IMR-90 (cell line): Measurements from ENCODE around the gene DGKB. TPM values are rescaled to one million over a fixed set of nuclear protein-coding genes. Genes with fewer than 3 reads are reported as not detected.

Experiments used
- ATAC-seq: fragments of 200-7000 bp; cut with Tn5 transposase; 2 replicates; pipeline ENCODE4 v1.9.1; 2020; ENCODE audit warnings: low read depth, mild to moderate bottlenecking, moderate library complexity
- BruUV-seq: library from RNA; stranded (reverse); fragments of 400-500 nt; replicated peaks from 2 replicates; lab custom pipeline; 2021; lab: Mats Ljungman, UMichigan
- CTCF ChIA-PET: fragments of 300-600 bp; formaldehyde crosslinking; extraction: SDS; loops from one replicate; lab custom pipeline; 2021; ENCODE audit warnings: antibody characterized with exemption; lab: Yijun Ruan, JAX
- POLR2A ChIA-PET: fragments of 300-600 bp; sonication (Branson Sonifier 250); formaldehyde crosslinking; loops from one replicate; lab custom pipeline; 2022; ENCODE audit warnings: antibody characterized with exemption; ENCODE audit not compliant: unreplicated experiment; lab: Charles Lee
- DNase-seq: peaks from one replicate; pipeline ENCODE4 v3.0.0; 2013
- H2AFZ ChIP-seq: replicated peaks from 2 replicates; pipeline ENCODE3; 2013; ENCODE audit warnings: low read length, mild to moderate bottlenecking; ENCODE audit not compliant: poor library complexity
- H2AK5ac ChIP-seq: 2 replicates; pipeline ENCODE4 v1.6.1; 2013; ENCODE audit warnings: low read depth, low read length, inconsistent platforms
- H2AK9ac ChIP-seq: replicated peaks from 2 replicates; pipeline ENCODE3; 2013; ENCODE audit warnings: mild to moderate bottlenecking, low read depth, low read length, moderate library complexity; ENCODE audit not compliant: poor library complexity
- H2BK120ac ChIP-seq: 2 replicates; pipeline ENCODE4 v1.6.1; 2013; ENCODE audit warnings: low read depth, low read length, inconsistent platforms
- H2BK15ac ChIP-seq: 3 replicates; pipeline ENCODE4 v1.6.1; 2013; ENCODE audit warnings: low read depth, low read length, inconsistent platforms
- H2BK20ac ChIP-seq: 2 replicates; pipeline ENCODE4 v1.6.1; 2013; ENCODE audit warnings: low read depth, mild to moderate bottlenecking, inconsistent platforms, low read length, moderate library complexity
- H2BK5ac ChIP-seq: 2 replicates; pipeline ENCODE4 v1.6.1; 2013; ENCODE audit warnings: mild to moderate bottlenecking, low read depth, low read length, inconsistent platforms; ENCODE audit not compliant: poor library complexity, severe bottlenecking
- H3K14ac ChIP-seq: replicated peaks from 2 replicates; pipeline ENCODE4 v1.6.1; 2013; ENCODE audit warnings: low read depth, low read length, inconsistent platforms
- H3K18ac ChIP-seq: 2 replicates; pipeline ENCODE4 v1.6.1; 2013; ENCODE audit warnings: low read depth, low read length, control low read depth
- H3K23ac ChIP-seq: 2 replicates; pipeline ENCODE4 v1.6.1; 2013; ENCODE audit warnings: low read depth, low read length, inconsistent platforms
- H3K27ac ChIP-seq: 2 replicates; pipeline ENCODE4 v1.5.1; 2013; ENCODE audit warnings: mild to moderate bottlenecking, control low read depth, low read length; ENCODE audit not compliant: insufficient read depth
- H3K27me3 ChIP-seq: 2 replicates; pipeline ENCODE4 v1.6.1; 2013; ENCODE audit warnings: low read length; ENCODE audit not compliant: control insufficient read depth, insufficient read depth
- H3K36me3 ChIP-seq: 2 replicates; pipeline ENCODE4 v1.6.1; 2013; ENCODE audit warnings: low read length, mixed read lengths; ENCODE audit not compliant: control insufficient read depth, insufficient read depth
- H3K4ac ChIP-seq: 2 replicates; pipeline ENCODE4 v1.6.1; 2013; ENCODE audit warnings: low read depth, low read length, inconsistent platforms
- H3K4me1 ChIP-seq: 2 replicates; pipeline ENCODE4 v1.6.1; 2013; ENCODE audit warnings: low read length, mixed read lengths; ENCODE audit not compliant: control insufficient read depth, insufficient read depth
- H3K4me2 ChIP-seq: 2 replicates; pipeline ENCODE4 v1.6.1; 2013; ENCODE audit warnings: low read depth, mild to moderate bottlenecking, control low read depth, low read length, moderate library complexity
- H3K4me3 ChIP-seq: 2 replicates; pipeline ENCODE4 v1.5.1; 2013; ENCODE audit warnings: low read depth, mild to moderate bottlenecking, control low read depth, low read length, moderate library complexity; ENCODE audit not compliant: insufficient read depth
- H3K56ac ChIP-seq: 2 replicates; pipeline ENCODE4 v1.6.1; 2013; ENCODE audit warnings: low read length, inconsistent platforms; ENCODE audit not compliant: insufficient read depth; ENCODE audit errors: extremely low read depth
- H3K79me1 ChIP-seq, 2 experiments: 2 replicates each; pipeline ENCODE4 v1.6.1; 2013; ENCODE audit warnings: low read length in 2 of 2, inconsistent platforms in 1 of 2, low read depth in 1 of 2
- H3K9ac ChIP-seq: 2 replicates; pipeline ENCODE4 v1.6.1; 2013; ENCODE audit warnings: low read depth, low read length, control low read depth
- H3K9me1 ChIP-seq: 2 replicates; pipeline ENCODE4 v1.6.1; 2013; ENCODE audit warnings: low read length, inconsistent platforms; ENCODE audit not compliant: insufficient read depth
- H3K9me3 ChIP-seq: 2 replicates; pipeline ENCODE4 v1.6.1; 2013; ENCODE audit warnings: low read length; ENCODE audit not compliant: control insufficient read depth, insufficient read depth
- H4K20me1 ChIP-seq: 2 replicates; pipeline ENCODE4 v1.6.1; 2013; ENCODE audit warnings: low read length, inconsistent platforms; ENCODE audit not compliant: insufficient read depth
- H4K5ac ChIP-seq: 2 replicates; pipeline ENCODE4 v1.6.1; 2013; ENCODE audit warnings: mild to moderate bottlenecking, low read depth, low read length, control low read depth
- H4K8ac ChIP-seq, 2 experiments: 2 replicates each; pipeline ENCODE4 v1.6.1; 2013; ENCODE audit warnings: low read depth in 2 of 2, low read length in 2 of 2, control low read depth in 1 of 2, inconsistent platforms in 1 of 2
- H4K91ac ChIP-seq: 2 replicates; pipeline ENCODE4 v1.6.1; 2013; ENCODE audit warnings: low read depth, low read length, inconsistent platforms; ENCODE audit not compliant: insufficient read depth
- BHLHE40 ChIP-seq: fragments of 150-350 bp; IDR thresholded peaks from 2 replicates; pipeline ENCODE4 v1.6.1; 2016; ENCODE audit warnings: mild to moderate bottlenecking, low read depth, low read length
- CEBPB ChIP-seq: IDR thresholded peaks from 2 replicates; pipeline ENCODE4 v1.6.1; 2012; ENCODE audit warnings: low read depth, low read length, improper control_type of control experiment
- CTCF ChIP-seq: conservative IDR thresholded peaks from 2 replicates; pipeline ENCODE4 v1.5.1; 2012; ENCODE audit warnings: mild to moderate bottlenecking, low read depth, low read length, improper control_type of control experiment
- ELK1 ChIP-seq: fragments of 150-350 bp; IDR thresholded peaks from 2 replicates; pipeline ENCODE4 v1.6.1; 2016; ENCODE audit warnings: low read depth, mild to moderate bottlenecking, low read length, moderate library complexity, borderline replicate concordance
- FOS ChIP-seq: fragments of 150-350 bp; IDR thresholded peaks from 2 replicates; pipeline ENCODE4 v1.6.1; 2016; ENCODE audit warnings: low read depth, low read length
- RAD21 ChIP-seq: IDR thresholded peaks from 2 replicates; pipeline ENCODE4 v1.6.1; 2012; ENCODE audit warnings: low read length, improper control_type of control experiment
- RCOR1 ChIP-seq: IDR thresholded peaks from 2 replicates; pipeline ENCODE4 v1.6.1; 2012; ENCODE audit warnings: mild to moderate bottlenecking, low read length, improper control_type of control experiment; ENCODE audit not compliant: insufficient replicate concordance
- WGBS, 2 experiments: methylation state at CpG; one replicate each; pipeline versions ENCODE4 v1.1.5 to v1.1.7; 2013; ENCODE audit warnings: missing lambda C conversion rate in 2 of 2; ENCODE audit not compliant: insufficient read length in 1 of 2; ENCODE audit errors: extremely low coverage in 2 of 2; 5-methylcytosine and 5-hydroxymethylcytosine counted together
- dilution Hi-C: fragments of 300-500 bp; cut with HindIII; formaldehyde crosslinking; loops from one replicate; pipeline ENCODE4 v1.14.3; 2018; ENCODE audit warnings: low sequenced_read_pairs; ENCODE audit not compliant: unreplicated experiment
- in situ Hi-C: fragments of 300-500 bp; cut with MboI; formaldehyde crosslinking; loops from 3 replicates; pipeline ENCODE4 v1.14.3; 2019; ENCODE audit warnings: low sequenced_read_pairs, inconsistent platforms, mixed read lengths
- intact Hi-C: fragments of 100-400 bp; cut with micrococcal nuclease; formaldehyde crosslinking; loops from 2 replicates; pipeline ENCODE4 v1.10.0; 2022
- polyA plus RNA-seq, 3 experiments: library from polyadenylated mRNA; depleted of rRNA; stranded (reverse); fragments of >200 nt; gene quantifications; 2 replicates each; pipeline ENCODE4 v1.2.3, GENCODE V29; 2012; ENCODE audit warnings: low replicate concordance in 1 of 3
- total RNA-seq: library from RNA; depleted of rRNA; stranded (reverse); fragments of >200 nt; gene quantifications from 2 replicates; pipeline ENCODE4 v1.2.3, GENCODE V29; 2012

DGKB gene
- total and polyA plus RNA-seq, 2 of the 4 experiments (the other 2 are of a cell fraction): not detected

- no peak overlapping the region for H3K4ac ChIP-seq
- WGBS, 2 experiments: 40% methylated on average over 1 of the region's 8 CpGs; no CpG with 5 or more reads in 1 of the 2 experiments
- no TSS peak for BruUV-seq
- no peak for ATAC-seq
- no peak overlapping the region for H4K8ac ChIP-seq
- no peak overlapping the region for H2BK5ac ChIP-seq
- dilution Hi-C loops: no loop called here
- H3K14ac ChIP-seq: no peak overlapping the region
- no peaks in the 10 kb centered on the region for H3K4me1 ChIP-seq
- H4K5ac ChIP-seq: no peak overlapping the region
- H2BK20ac ChIP-seq: no peak overlapping the region
- H3K9me1 ChIP-seq: no peaks in the 10 kb centered on the region
- H2AK5ac ChIP-seq: no peak overlapping the region
- CTCF ChIA-PET: no interaction called here
- no peak overlapping the region for H4K91ac ChIP-seq
- POLR2A ChIA-PET: no interaction called here
- no peak overlapping the region for H3K18ac ChIP-seq
- no peaks in the 10 kb centered on the region for H3K36me3 ChIP-seq
- H3K27ac ChIP-seq: no peak overlapping the region
- no peak overlapping the region for H3K56ac ChIP-seq
- TF ChIP-seq FOS (no peak), CEBPB (no peak), BHLHE40 (no peak), CTCF (no peak), RCOR1 (no peak), RAD21 (no peak), ELK1 (no peak)
- H3K23ac ChIP-seq: no peak overlapping the region
- H3K27me3 ChIP-seq: no peaks in the 10 kb centered on the region
- H2AK9ac ChIP-seq: no peak overlapping the region
- no peak for DNase-seq
- no peaks in the 10 kb centered on the region for H3K79me1 ChIP-seq
- no peak overlapping the region for H3K4me2 ChIP-seq
- no peak overlapping the region for H2BK15ac ChIP-seq
- H3K9ac ChIP-seq: no peak overlapping the region
- H2BK120ac ChIP-seq: no peak overlapping the region
- no peak overlapping the region for H3K4me3 ChIP-seq
- no peaks in the 10 kb centered on the region for H3K9me3 ChIP-seq
- H4K20me1 ChIP-seq: no peaks in the 10 kb centered on the region
- intact Hi-C loops: no loop called here
- no peak overlapping the region for H2AFZ ChIP-seq
- in situ Hi-C loops: no loop called here
Measured at GRCh38 chr7:14875941-14876587, 26.5 kb downstream of the DGKB start.
